Stomach smooth muscle (tissue), 2 donors: ENCODE measurements around the gene GLYAT.
"Not testable (repeated sequence)": the region's sequence is repeated elsewhere in the genome, so short reads cannot be mapped to it uniquely, and the experiment has no call there.

Experiments
- H3K27ac ChIP-seq: one replicate; pipeline ENCODE4 v1.7.0; 2013; ENCODE audit warnings: mild to moderate bottlenecking, low read length, inconsistent platforms
- H3K27me3 ChIP-seq, 2 donors: one replicate each; pipeline ENCODE4 v1.7.0; 2013; ENCODE audit warnings: low read length in 2 of 2; ENCODE audit not compliant: insufficient read depth in 2 of 2, control insufficient read depth in 1 of 2
- H3K36me3 ChIP-seq, 2 donors: one replicate each; pipeline ENCODE4 v1.7.0; 2013; ENCODE audit warnings: low read length in 2 of 2; ENCODE audit not compliant: control insufficient read depth in 2 of 2, insufficient read depth in 2 of 2
- H3K4me1 ChIP-seq: one replicate; pipeline ENCODE4 v1.7.0; 2013; ENCODE audit warnings: low read length; ENCODE audit not compliant: control insufficient read depth, insufficient read depth
- H3K4me3 ChIP-seq, 2 donors: one replicate each; pipeline ENCODE4 v1.7.0; 2013; ENCODE audit warnings: low read length in 2 of 2
- H3K9ac ChIP-seq, 2 donors: one replicate each; pipeline ENCODE4 v1.7.0; 2013; ENCODE audit warnings: low read length in 2 of 2, mild to moderate bottlenecking in 1 of 2
- H3K9me3 ChIP-seq, 2 donors: one replicate each; pipeline ENCODE4 v1.7.0; 2013; ENCODE audit warnings: low read length in 2 of 2; ENCODE audit not compliant: control insufficient read depth in 2 of 2
- donor health status: healthy.
- donor health status: Pancreatic carcinoma.

Gene GLYAT

DNA sequence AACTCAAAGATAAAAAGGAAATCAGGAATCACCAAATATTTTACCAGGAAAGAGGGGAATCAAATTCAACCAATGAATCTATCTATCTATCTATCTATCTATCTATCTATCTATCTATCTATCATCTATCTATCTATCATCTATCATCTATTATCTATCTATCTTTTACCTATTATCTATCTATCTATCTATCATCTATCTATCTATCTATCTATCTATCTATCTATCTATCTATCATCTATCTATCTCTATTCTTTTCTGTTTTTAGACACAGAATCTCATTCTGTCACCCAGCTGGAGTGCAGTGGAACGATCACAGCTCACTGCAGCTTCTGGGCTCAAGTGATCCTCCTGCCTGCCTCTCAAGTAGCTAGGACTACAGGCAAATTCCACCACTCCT, 54.2 kb downstream of the GLYAT start:
- H3K4me3 ChIP-seq, H3K36me3 ChIP-seq, H3K9ac ChIP-seq, H3K9me3 ChIP-seq, H3K27ac ChIP-seq, H3K4me1 ChIP-seq: not testable (repeated sequence)
- H3K27me3 ChIP-seq: peaks cover 13 to 16% of the 10 kb centered on the region in 2 donors

DNA sequence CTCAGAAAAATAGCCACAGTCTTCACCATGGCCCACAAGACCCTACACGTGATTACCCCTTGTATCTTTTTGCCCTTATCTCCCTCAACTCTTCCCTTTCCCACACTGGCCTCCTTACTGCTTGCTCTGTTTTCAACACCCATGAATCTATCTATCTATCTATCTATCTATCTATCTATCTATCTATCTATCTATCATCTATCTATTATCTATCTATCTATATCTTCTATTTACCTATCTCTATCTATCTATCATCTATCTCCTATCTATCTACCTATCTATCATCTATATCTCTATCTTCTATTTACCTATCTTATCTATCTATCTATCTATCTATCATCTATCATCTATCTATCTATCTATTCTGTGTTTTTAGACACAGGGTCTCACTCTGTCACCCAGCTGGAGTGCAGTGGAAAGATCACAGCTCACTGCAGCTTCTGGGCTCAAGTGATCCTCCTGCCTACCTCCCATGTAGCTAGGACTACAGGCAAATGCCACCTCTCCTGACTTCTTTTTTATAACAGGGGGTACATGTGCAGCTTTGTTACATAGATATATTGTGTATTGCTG, 55.1 kb downstream of the GLYAT start:
- no peaks in the 10 kb centered on the region for H3K4me1 ChIP-seq
- H3K36me3 ChIP-seq: no peaks in the 10 kb centered on the region
- H3K9ac ChIP-seq: no peak overlapping the region
- H3K27ac ChIP-seq: no peak overlapping the region
- no peaks in the 10 kb centered on the region for H3K9me3 ChIP-seq
- H3K27me3 ChIP-seq: peaks cover 13 to 16% of the 10 kb centered on the region in 2 donors
- H3K4me3 ChIP-seq: no peak overlapping the region

DNA sequence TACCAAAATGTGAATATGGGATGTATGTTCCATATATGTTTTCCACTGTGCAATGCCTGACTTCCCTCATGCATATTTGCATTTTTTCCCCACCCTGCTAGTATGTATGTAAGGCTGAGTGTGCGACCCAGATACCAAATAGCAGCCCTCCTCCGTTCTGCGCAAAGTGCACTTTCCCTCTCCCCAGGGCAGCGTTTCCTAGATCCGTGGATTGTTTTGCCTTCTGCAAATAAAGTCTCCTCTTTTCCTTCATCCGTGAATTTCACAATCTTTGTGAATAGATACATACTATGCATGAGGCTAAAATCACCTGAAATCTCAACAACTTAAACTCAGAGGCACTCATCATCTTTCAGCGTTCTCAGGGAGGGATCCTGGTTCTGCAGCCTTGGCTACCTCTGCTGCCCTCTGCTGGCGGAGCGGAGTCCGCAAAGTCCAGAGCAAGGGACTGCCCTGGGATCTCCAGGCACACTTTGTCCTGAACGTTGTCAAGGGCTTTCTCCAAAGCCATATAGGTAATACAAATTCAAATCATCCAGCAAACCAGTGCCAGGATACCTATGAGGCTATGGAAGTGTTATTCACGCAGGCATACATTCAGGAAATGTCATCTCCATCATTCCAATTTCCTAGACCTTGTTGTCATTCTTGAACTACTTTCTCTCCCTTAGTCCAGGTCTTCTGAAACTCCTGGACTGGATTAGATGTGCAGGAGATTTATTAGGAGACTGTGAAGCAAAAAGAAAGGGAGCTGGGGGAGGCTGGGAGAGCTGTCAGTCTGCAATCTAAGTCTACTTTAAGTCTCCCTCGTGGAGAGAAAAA, 56.2 kb downstream of the GLYAT start:
- Histone ChIP-seq H3K4me3 (no peak overlapping the region), H3K9ac (no peak overlapping the region), H3K4me1 (no peaks in the 10 kb centered on the region), H3K27me3 (peaks cover 11 to 13% of the 10 kb centered on the region in 2 donors), H3K27ac (no peak overlapping the region), H3K9me3 (no peaks in the 10 kb centered on the region), H3K36me3 (no peaks in the 10 kb centered on the region)

DNA sequence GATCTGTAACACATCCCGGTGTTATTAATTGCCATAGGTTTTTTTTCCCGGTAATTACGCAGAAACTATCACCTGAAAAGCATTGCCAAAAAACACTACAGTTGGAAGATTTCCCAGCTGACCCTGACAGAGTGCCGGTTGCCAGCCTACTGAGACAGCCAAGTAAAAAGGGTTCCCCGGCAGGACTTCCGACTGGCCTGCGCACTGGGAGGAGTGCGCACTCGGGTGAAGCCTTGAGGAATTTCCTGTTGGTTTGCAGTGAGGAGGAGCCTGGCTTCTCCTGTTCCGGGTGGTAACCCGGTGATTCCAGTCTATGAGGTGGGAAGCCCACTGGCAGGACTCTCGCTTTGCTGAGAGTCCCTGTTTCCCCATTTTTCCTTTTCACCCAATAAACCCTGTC, 57.1 kb downstream of the GLYAT start:
- H3K36me3 ChIP-seq: no peaks in the 10 kb centered on the region
- peaks cover 4% of the 10 kb centered on the region in 2 donors for H3K27me3 ChIP-seq
- H3K9me3 ChIP-seq: no peaks in the 10 kb centered on the region
- no peaks in the 10 kb centered on the region for H3K4me1 ChIP-seq
- H3K9ac ChIP-seq: no peak overlapping the region
- H3K27ac ChIP-seq: no peak overlapping the region
- no peak overlapping the region for H3K4me3 ChIP-seq

DNA sequence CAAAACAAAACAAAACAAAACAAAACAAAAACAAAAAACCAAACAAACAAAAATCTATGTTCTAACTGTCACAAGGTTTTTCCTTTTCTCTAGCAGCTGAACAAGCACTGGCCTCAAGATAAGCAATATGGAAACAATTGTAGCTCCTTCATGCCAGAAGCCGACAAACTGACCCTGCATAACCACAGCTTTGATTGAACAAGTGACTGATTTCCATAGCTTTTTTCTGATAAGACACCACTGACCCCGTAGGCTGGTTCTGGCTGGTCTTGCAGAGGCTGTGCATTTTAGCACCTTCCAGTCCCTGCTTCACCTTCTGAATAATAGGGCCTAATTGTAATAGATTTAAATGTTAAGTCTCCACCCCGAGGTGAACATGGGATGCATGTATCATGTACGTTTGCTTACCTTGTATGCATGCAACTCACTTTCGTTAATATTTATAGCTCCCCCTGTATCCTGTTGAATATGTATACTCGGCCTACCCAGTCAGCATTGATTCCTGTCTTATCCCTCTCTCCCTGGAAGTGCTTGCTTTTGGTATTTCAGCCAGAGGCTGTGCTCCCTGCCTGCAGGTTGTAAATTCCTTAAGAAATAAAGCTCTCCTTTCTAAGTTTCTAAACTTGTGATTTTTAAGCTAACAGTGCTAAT, 59.6 kb downstream of the GLYAT start:
- Histone ChIP-seq H3K9me3 (no peaks in the 10 kb centered on the region), H3K36me3 (no peaks in the 10 kb centered on the region), H3K27ac (no peak overlapping the region), H3K4me3 (no peak overlapping the region), H3K27me3 (peaks cover 4% of the 10 kb centered on the region in 2 donors), H3K4me1 (no peaks in the 10 kb centered on the region), H3K9ac (no peak overlapping the region)

DNA sequence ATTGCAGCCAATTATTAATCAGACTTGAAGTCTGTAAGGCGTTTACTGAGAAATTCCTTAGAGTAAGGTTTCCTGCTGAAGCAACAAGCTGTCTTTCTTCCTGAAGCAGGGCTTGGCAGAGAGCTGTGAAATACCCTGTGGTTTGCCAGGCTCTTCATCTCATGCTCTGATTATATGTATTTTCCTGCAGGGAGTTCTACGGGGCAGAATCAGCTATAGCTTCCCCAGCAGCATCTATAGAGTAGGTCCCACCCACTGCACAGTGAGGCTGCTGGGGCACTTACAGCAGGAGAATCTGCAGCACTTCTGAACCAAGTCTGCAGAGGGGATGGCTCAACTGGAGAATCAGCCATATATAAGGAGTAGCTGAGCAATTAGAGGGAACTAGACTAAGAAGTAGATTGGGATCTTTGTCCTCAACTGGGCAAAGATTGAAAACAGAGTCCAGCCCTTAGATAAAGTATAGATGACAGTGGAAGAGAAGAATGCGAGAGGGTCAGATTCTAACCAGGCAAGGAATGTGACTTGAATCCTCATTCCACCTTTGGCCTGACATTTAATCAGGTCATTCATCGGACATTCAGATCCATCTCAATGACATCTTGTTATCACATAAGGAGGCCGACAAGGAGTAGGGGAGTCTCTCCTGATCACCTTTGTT, 71.7 kb downstream of the GLYAT start:
- no peak overlapping the region for H3K27ac ChIP-seq

DNA sequence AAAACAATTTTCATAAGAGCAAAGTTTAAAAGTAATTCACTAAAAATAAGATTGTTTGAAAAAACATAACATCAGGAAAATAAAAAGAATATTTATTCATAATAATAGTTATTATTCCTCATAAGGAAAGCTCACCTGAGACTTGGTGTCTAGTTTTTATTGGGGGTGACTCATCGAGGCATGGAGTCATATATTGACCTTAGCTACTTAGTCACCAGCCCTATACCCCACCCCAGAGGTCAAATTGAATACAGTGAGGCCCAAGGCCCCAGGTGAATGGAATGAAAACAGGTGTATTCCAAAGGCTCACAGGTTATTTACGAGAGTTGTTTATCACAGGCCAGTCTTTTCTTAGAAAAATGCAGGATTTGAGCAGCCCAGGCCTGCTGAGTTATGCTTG, 72.3 kb downstream of the GLYAT start:
- Histone ChIP-seq H3K9ac (no peak overlapping the region), H3K27ac (no peak overlapping the region), H3K4me1 (no peaks in the 10 kb centered on the region), H3K27me3 (peaks cover 0 to 10% of the 10 kb centered on the region in 2 donors), H3K4me3 (no peak overlapping the region), H3K36me3 (no peaks in the 10 kb centered on the region), H3K9me3 (no peaks in the 10 kb centered on the region)

More for the DNA sequence above, 71.7 kb downstream of the GLYAT start:
- H3K9ac ChIP-seq: no peak overlapping the region
- H3K36me3 ChIP-seq: no peaks in the 10 kb centered on the region
- H3K4me1 ChIP-seq: no peaks in the 10 kb centered on the region
- peaks cover 0 to 10% of the 10 kb centered on the region in 2 donors for H3K27me3 ChIP-seq
- no peak overlapping the region for H3K4me3 ChIP-seq
- no peaks in the 10 kb centered on the region for H3K9me3 ChIP-seq
